ENCODE results near the gene TTC23.
"Not testable (repeated sequence)": the region's sequence is repeated elsewhere in the genome, so short reads cannot be mapped to it uniquely, and the experiment has no call there.

TTC23 gene

GRCh38 chr15:99120050-99120777 is 129.2 kb downstream of the TTC23 start:
- DNase-seq (ENCODE audit: low spot score) = no peak

- DNase-seq (ENCODE audit: low spot score) = no peak
Observed at GRCh38 chr15:99118801-99119546, 130.4 kb downstream of the TTC23 start.

GRCh38 chr15:99118258-99118632 is 131.1 kb downstream of the TTC23 start:
- no peak for DNase-seq (ENCODE audit: low spot score)

- DNase-seq (ENCODE audit: low spot score) = no peak
Observed at GRCh38 chr15:99117563-99118257, 131.7 kb downstream of the TTC23 start.

- no peak for DNase-seq (ENCODE audit: low spot score)
Observed at GRCh38 chr15:99117111-99117510, 132.3 kb downstream of the TTC23 start.

GRCh38 chr15:99115300-99116215 is 133.8 kb downstream of the TTC23 start:
- no peak for DNase-seq (ENCODE audit: low spot score)

- peak; percentile 9 for DNase-seq (ENCODE audit: low spot score)
Observed at GRCh38 chr15:99114511-99115299, 134.7 kb downstream of the TTC23 start.

- DNase-seq (ENCODE audit: low spot score) = no peak
Observed at GRCh38 chr15:99113547-99114271, 135.7 kb downstream of the TTC23 start.

- DNase-seq (ENCODE audit: low spot score) = not testable (repeated sequence)
Observed at GRCh38 chr15:99111641-99112040, 137.7 kb downstream of the TTC23 start.

GRCh38 chr15:99110581-99111320 is 138.6 kb downstream of the TTC23 start:
- DNase-seq (ENCODE audit: low spot score) = no peak

- no peak for DNase-seq (ENCODE audit: low spot score)
Observed at GRCh38 chr15:99110093-99110492, 139.3 kb downstream of the TTC23 start.

- no peak for DNase-seq (ENCODE audit: low spot score)
Observed at GRCh38 chr15:99109555-99110021, 139.8 kb downstream of the TTC23 start.

GRCh38 chr15:99108993-99109392 is 140.4 kb downstream of the TTC23 start:
- DNase-seq (ENCODE audit: low spot score) = no peak

GRCh38 chr15:99106417-99107220 is 142.8 kb downstream of the TTC23 start:
- DNase-seq (ENCODE audit: low spot score) = no peak

- DNase-seq (ENCODE audit: low spot score) = no peak
Observed at GRCh38 chr15:99105514-99106341, 143.7 kb downstream of the TTC23 start.

- DNase-seq (ENCODE audit: low spot score) = peak; percentile 67
Observed at GRCh38 chr15:99104788-99105513, 144.4 kb downstream of the TTC23 start, which contains the start of gene SYNM. SYNM (plus strand) TSS chr15:99105080; CDS start chr15:99105200, 120 bp downstream.

GRCh38 chr15:99103279-99103678 is 146.1 kb downstream of the TTC23 start:
- DNase-seq (ENCODE audit: low spot score) = no peak
